Measurements from ENCODE around the gene TH. TPM values are rescaled to one million over a fixed set of nuclear protein-coding genes. Genes with fewer than 3 reads are reported as not detected.

TH gene
- total RNA-seq, 1 donor from 2014 or later: not detected

DNA sequence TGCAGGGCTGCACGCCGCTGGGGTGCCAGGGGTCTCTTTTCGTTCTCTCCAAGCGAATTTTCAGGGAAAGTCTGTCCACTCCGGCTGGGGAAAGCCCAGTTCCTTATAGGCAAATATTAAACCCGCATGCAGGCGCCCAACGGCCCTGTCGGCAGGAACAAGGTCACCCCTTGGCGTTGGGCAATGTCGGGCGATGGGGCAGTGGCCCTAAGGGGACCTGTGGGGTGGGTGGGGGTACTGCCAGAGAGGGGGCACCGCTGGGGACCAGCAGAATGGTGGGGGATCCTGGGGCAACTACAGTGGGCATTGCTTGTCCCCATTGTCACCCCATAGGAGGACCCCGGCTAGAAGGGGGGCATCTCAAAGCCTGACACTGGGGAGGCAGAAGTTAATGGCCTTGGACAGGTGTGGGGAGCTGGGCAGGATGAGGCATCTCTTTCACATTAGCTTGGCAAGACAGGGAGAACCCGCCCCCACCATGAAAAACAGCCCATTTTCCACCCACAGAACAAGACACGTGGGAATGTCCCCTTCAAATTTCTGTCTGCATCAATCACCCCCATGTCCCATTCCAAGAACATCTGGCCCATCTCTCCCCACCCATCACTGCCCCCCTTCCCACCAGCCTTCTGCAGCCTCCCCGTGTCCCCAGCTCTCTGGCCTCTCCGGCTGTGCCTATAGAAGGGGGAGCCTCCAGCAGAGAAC lies 26.9 kb downstream of the TH start:
- Histone ChIP-seq H3K27ac (replicated peaks) (no peak overlapping the region), H3K9me3 (replicated peaks) (no peaks in the 10 kb centered on the region), H3K36me3 (no peaks in the 10 kb centered on the region), H3K27me3 (ENCODE audit: low read depth) (peaks cover 100% of the 10 kb centered on the region), H3K4me3 (peak overlapping the region; percentile 50), H3K4me1 (peaks cover 26% of the 10 kb centered on the region)
- TF ChIP-seq, protein P1, sequence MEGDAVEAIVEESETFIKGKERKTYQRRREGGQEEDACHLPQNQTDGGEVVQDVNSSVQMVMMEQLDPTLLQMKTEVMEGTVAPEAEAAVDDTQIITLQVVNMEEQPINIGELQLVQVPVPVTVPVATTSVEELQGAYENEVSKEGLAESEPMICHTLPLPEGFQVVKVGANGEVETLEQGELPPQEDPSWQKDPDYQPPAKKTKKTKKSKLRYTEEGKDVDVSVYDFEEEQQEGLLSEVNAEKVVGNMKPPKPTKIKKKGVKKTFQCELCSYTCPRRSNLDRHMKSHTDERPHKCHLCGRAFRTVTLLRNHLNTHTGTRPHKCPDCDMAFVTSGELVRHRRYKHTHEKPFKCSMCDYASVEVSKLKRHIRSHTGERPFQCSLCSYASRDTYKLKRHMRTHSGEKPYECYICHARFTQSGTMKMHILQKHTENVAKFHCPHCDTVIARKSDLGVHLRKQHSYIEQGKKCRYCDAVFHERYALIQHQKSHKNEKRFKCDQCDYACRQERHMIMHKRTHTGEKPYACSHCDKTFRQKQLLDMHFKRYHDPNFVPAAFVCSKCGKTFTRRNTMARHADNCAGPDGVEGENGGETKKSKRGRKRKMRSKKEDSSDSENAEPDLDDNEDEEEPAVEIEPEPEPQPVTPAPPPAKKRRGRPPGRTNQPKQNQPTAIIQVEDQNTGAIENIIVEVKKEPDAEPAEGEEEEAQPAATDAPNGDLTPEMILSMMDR (IDR thresholded peaks at IDR 0.05; ENCODE audit: borderline replicate concordance): no peak
- intact Hi-C loops (cut with micrococcal nuclease): no loop called here
- no peak for DNase-seq

GRCh38 chr11:2143799-2144543 lies 27.6 kb downstream of the TH start:
- Histone ChIP-seq H3K9me3 (replicated peaks) (no peaks in the 10 kb centered on the region), H3K27ac (replicated peaks) (no peak overlapping the region), H3K36me3 (no peaks in the 10 kb centered on the region), H3K27me3 (ENCODE audit: low read depth) (peaks cover 99% of the 10 kb centered on the region), H3K4me3 (peak overlapping the region; percentile 50), H3K4me1 (peaks cover 28% of the 10 kb centered on the region)
- intact Hi-C loops (cut with micrococcal nuclease): no loop called here
- DNase-seq: no peak
- TF ChIP-seq, protein P1 (IDR thresholded peaks at IDR 0.05; ENCODE audit: borderline replicate concordance): peak; percentile 29

DNA sequence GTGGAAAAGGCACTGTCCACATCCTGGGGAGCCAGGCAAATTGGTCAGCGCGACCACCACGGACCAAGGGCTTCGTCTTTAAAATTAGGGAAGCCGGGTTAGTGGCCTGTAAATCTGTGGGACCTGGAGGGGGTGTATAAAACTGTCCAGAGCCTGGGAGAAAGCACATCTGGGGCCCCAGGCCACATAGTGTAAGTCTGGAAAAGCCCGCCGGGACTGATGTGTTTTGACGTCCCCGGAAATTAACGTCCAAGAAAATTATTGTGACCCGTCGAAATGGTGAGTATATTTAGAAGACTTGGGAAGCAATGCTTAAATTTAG lies 28.2 kb downstream of the TH start:
- no peak for DNase-seq
- H3K9me3 ChIP-seq (replicated peaks): no peaks in the 10 kb centered on the region
- peak overlapping the region; percentile 50 for H3K4me3 ChIP-seq
- no peak overlapping the region for H3K27ac ChIP-seq (replicated peaks)
- H3K27me3 ChIP-seq (ENCODE audit: low read depth): peaks cover 99% of the 10 kb centered on the region
- intact Hi-C loops (cut with micrococcal nuclease): no loop called here
- H3K4me1 ChIP-seq: peaks cover 28% of the 10 kb centered on the region
- TF ChIP-seq, protein P1 (IDR thresholded peaks at IDR 0.05; ENCODE audit: borderline replicate concordance): no peak
- H3K36me3 ChIP-seq: no peaks in the 10 kb centered on the region

GRCh38 chr11:2142762-2143202 lies 28.8 kb downstream of the TH start:
- intact Hi-C loops (cut with micrococcal nuclease): no loop called here
- Histone ChIP-seq H3K27ac (replicated peaks) (no peak overlapping the region), H3K4me3 (no peak overlapping the region), H3K9me3 (replicated peaks) (no peaks in the 10 kb centered on the region), H3K27me3 (ENCODE audit: low read depth) (peaks cover 97% of the 10 kb centered on the region), H3K36me3 (no peaks in the 10 kb centered on the region), H3K4me1 (peaks cover 29% of the 10 kb centered on the region)
- TF ChIP-seq, protein P1 (IDR thresholded peaks at IDR 0.05; ENCODE audit: borderline replicate concordance): no peak
- DNase-seq: no peak

GRCh38 chr11:2142300-2142759 lies 29.3 kb downstream of the TH start:
- DNase-seq: no peak

More at GRCh38 chr11:2142300-2142759, 29.3 kb downstream of the TH start:
- H3K9me3 ChIP-seq (replicated peaks): no peaks in the 10 kb centered on the region
- no peak overlapping the region for H3K4me3 ChIP-seq
- no peaks in the 10 kb centered on the region for H3K36me3 ChIP-seq
- no peak overlapping the region for H3K27ac ChIP-seq (replicated peaks)
- H3K4me1 ChIP-seq: peaks cover 34% of the 10 kb centered on the region
- TF ChIP-seq, protein P1 (IDR thresholded peaks at IDR 0.05; ENCODE audit: borderline replicate concordance): no peak
- intact Hi-C loops (cut with micrococcal nuclease): no loop called here
- peaks cover 97% of the 10 kb centered on the region for H3K27me3 ChIP-seq (ENCODE audit: low read depth)
